ENCODE data around the gene GLG1. TPM values are rescaled to one million over a fixed set of nuclear protein-coding genes. Genes with fewer than 3 reads are reported as not detected.
"Not testable (repeated sequence)": the region's sequence is repeated elsewhere in the genome, so short reads cannot be mapped to it uniquely, and the experiment has no call there.

GLG1 gene
- total RNA-seq, 1 experiment from 2014 or later, result 65.2 TPM

GRCh38 chr16:74412138-74412774, 194.7 kb downstream of the GLG1 start:
- not testable (repeated sequence) for H2AFZ ChIP-seq (ENCODE audit: low read length); DNase-seq; H3K27me3 ChIP-seq (ENCODE audit: low read length); H3K4me2 ChIP-seq (ENCODE audit: low read depth, low read length, poor library complexity, severe bottlenecking); H3K9me3 ChIP-seq (ENCODE audit: low read length); H3K9me2 ChIP-seq (replicated peaks; ENCODE audit: insufficient read depth, low read length); H3K27ac ChIP-seq (ENCODE audit: low read length); H3K4me3 ChIP-seq (ENCODE audit: low read length); H3K79me2 ChIP-seq (ENCODE audit: low read length); H3K36me3 ChIP-seq (ENCODE audit: insufficient read depth, low read length); H4K20me1 ChIP-seq (ENCODE audit: insufficient read depth, low read depth, low read length); H3K4me1 ChIP-seq (ENCODE audit: low read length); H3K9ac ChIP-seq (ENCODE audit: low read length)

GRCh38 chr16:74410981-74411380, 195.9 kb downstream of the GLG1 start:
- H3K9me2 ChIP-seq (replicated peaks; ENCODE audit: insufficient read depth, low read length); H3K79me2 ChIP-seq (ENCODE audit: low read length); H3K9me3 ChIP-seq (ENCODE audit: low read length); DNase-seq; H4K20me1 ChIP-seq (ENCODE audit: insufficient read depth, low read depth, low read length); H3K27ac ChIP-seq (ENCODE audit: low read length); H2AFZ ChIP-seq (ENCODE audit: low read length); H3K4me1 ChIP-seq (ENCODE audit: low read length); H3K27me3 ChIP-seq (ENCODE audit: low read length); H3K9ac ChIP-seq (ENCODE audit: low read length); H3K36me3 ChIP-seq (ENCODE audit: insufficient read depth, low read length); H3K4me3 ChIP-seq (ENCODE audit: low read length); H3K4me2 ChIP-seq (ENCODE audit: low read depth, low read length, poor library complexity, severe bottlenecking): not testable (repeated sequence)

- not testable (repeated sequence) for H4K20me1 ChIP-seq (ENCODE audit: insufficient read depth, low read depth, low read length)
Measured at GRCh38 chr16:74410057-74410957, 196.6 kb downstream of the GLG1 start.

GRCh38 chr16:74409185-74409981, 197.5 kb downstream of the GLG1 start:
- H3K4me1 ChIP-seq (ENCODE audit: low read length); DNase-seq; H4K20me1 ChIP-seq (ENCODE audit: insufficient read depth, low read depth, low read length); H3K36me3 ChIP-seq (ENCODE audit: insufficient read depth, low read length); H3K4me3 ChIP-seq (ENCODE audit: low read length); H3K4me2 ChIP-seq (ENCODE audit: low read depth, low read length, poor library complexity, severe bottlenecking); H3K27ac ChIP-seq (ENCODE audit: low read length); H3K9me3 ChIP-seq (ENCODE audit: low read length); H3K79me2 ChIP-seq (ENCODE audit: low read length); H3K9me2 ChIP-seq (replicated peaks; ENCODE audit: insufficient read depth, low read length); H3K9ac ChIP-seq (ENCODE audit: low read length); H3K27me3 ChIP-seq (ENCODE audit: low read length); H2AFZ ChIP-seq (ENCODE audit: low read length): not testable (repeated sequence)

More at GRCh38 chr16:74410057-74410957, 196.6 kb downstream of the GLG1 start:
- not testable (repeated sequence) for H3K4me1 ChIP-seq (ENCODE audit: low read length); H3K27ac ChIP-seq (ENCODE audit: low read length); H3K36me3 ChIP-seq (ENCODE audit: insufficient read depth, low read length); H3K4me2 ChIP-seq (ENCODE audit: low read depth, low read length, poor library complexity, severe bottlenecking); H3K9me2 ChIP-seq (replicated peaks; ENCODE audit: insufficient read depth, low read length); DNase-seq; H2AFZ ChIP-seq (ENCODE audit: low read length); H3K9ac ChIP-seq (ENCODE audit: low read length); H3K79me2 ChIP-seq (ENCODE audit: low read length); H3K4me3 ChIP-seq (ENCODE audit: low read length); H3K27me3 ChIP-seq (ENCODE audit: low read length); H3K9me3 ChIP-seq (ENCODE audit: low read length)

- H3K36me3 ChIP-seq (ENCODE audit: insufficient read depth, low read length); H3K9me3 ChIP-seq (ENCODE audit: low read length); DNase-seq; H3K27me3 ChIP-seq (ENCODE audit: low read length); H2AFZ ChIP-seq (ENCODE audit: low read length); H3K4me1 ChIP-seq (ENCODE audit: low read length); H3K4me3 ChIP-seq (ENCODE audit: low read length); H3K4me2 ChIP-seq (ENCODE audit: low read depth, low read length, poor library complexity, severe bottlenecking); H3K9me2 ChIP-seq (replicated peaks; ENCODE audit: insufficient read depth, low read length); H4K20me1 ChIP-seq (ENCODE audit: insufficient read depth, low read depth, low read length); H3K27ac ChIP-seq (ENCODE audit: low read length); H3K9ac ChIP-seq (ENCODE audit: low read length); H3K79me2 ChIP-seq (ENCODE audit: low read length): not testable (repeated sequence)
Measured at GRCh38 chr16:74407362-74407705, 199.6 kb downstream of the GLG1 start.

GRCh38 chr16:74406600-74407361, 200.1 kb downstream of the GLG1 start:
- H3K9ac ChIP-seq (ENCODE audit: low read length); H3K36me3 ChIP-seq (ENCODE audit: insufficient read depth, low read length); H3K9me3 ChIP-seq (ENCODE audit: low read length); H3K27me3 ChIP-seq (ENCODE audit: low read length); H3K79me2 ChIP-seq (ENCODE audit: low read length); H3K4me1 ChIP-seq (ENCODE audit: low read length); H3K27ac ChIP-seq (ENCODE audit: low read length); H4K20me1 ChIP-seq (ENCODE audit: insufficient read depth, low read depth, low read length); H2AFZ ChIP-seq (ENCODE audit: low read length); H3K4me2 ChIP-seq (ENCODE audit: low read depth, low read length, poor library complexity, severe bottlenecking); H3K4me3 ChIP-seq (ENCODE audit: low read length); DNase-seq; H3K9me2 ChIP-seq (replicated peaks; ENCODE audit: insufficient read depth, low read length): not testable (repeated sequence)

GRCh38 chr16:74404148-74404933, 202.6 kb downstream of the GLG1 start:
- not testable (repeated sequence) for H3K4me1 ChIP-seq (ENCODE audit: low read length); H3K27ac ChIP-seq (ENCODE audit: low read length); H3K27me3 ChIP-seq (ENCODE audit: low read length); DNase-seq; H3K9me3 ChIP-seq (ENCODE audit: low read length); H3K9ac ChIP-seq (ENCODE audit: low read length); H3K36me3 ChIP-seq (ENCODE audit: insufficient read depth, low read length); H3K4me3 ChIP-seq (ENCODE audit: low read length); H2AFZ ChIP-seq (ENCODE audit: low read length); H3K9me2 ChIP-seq (replicated peaks; ENCODE audit: insufficient read depth, low read length); H4K20me1 ChIP-seq (ENCODE audit: insufficient read depth, low read depth, low read length); H3K4me2 ChIP-seq (ENCODE audit: low read depth, low read length, poor library complexity, severe bottlenecking); H3K79me2 ChIP-seq (ENCODE audit: low read length)
